ENCODE results near the gene RPRD2. TPM values are rescaled to one million over a fixed set of nuclear protein-coding genes. Genes with fewer than 3 reads are reported as not detected.

RPRD2 gene
- total and polyA plus RNA-seq, 9 of the 15 experiments (the other 6 are each of a cell fraction or from before 2014, with no cell fraction given): 1.5 to 21.6 (median 7.7) TPM

GRCh38 chr1:150388241-150388640, 24.3 kb downstream of the RPRD2 start (continued):
- TF ChIP-seq CGGBP1 (CRISPR knock-in tag; IDR thresholded peaks at IDR 0.05) (no peak), RNF219 (CRISPR knock-in tag; IDR thresholded peaks at IDR 0.05) (no peak), ZNF354B (CRISPR knock-in tag; IDR thresholded peaks at IDR 0.05) (no peak), PHTF2 (CRISPR knock-in tag; IDR thresholded peaks at IDR 0.05) (no peak), ZFP30 (CRISPR knock-in tag; IDR thresholded peaks at IDR 0.05; ENCODE audit: borderline replicate concordance) (no peak), NONO (IDR thresholded peaks at IDR 0.05; ENCODE audit: low read depth in 2 of 2, low read length in 1 of 2) (no peak), NFIX (CRISPR knock-in tag; IDR thresholded peaks at IDR 0.05; ENCODE audit: low read depth) (0 out of 2 replicates have a peak, but pooled peaks have one; percentile 17), ZNF707 (CRISPR knock-in tag; conservative IDR thresholded peaks at IDR 0.05) (0 out of 2 replicates have a peak, but pooled peaks have one; percentile 61), NUFIP1 (IDR thresholded peaks at IDR 0.05; ENCODE audit: partially characterized antibody) (no peak), MTF1 (CRISPR knock-in tag; IDR thresholded peaks at IDR 0.05; ENCODE audit: borderline replicate concordance) (peak; percentile 80; the same call in 1 of the 2 replicates), ESRRB (CRISPR knock-in tag; IDR thresholded peaks at IDR 0.05; ENCODE audit: borderline replicate concordance) (no peak), ZNF79 (CRISPR knock-in tag; IDR thresholded peaks at IDR 0.05; ENCODE audit: low read depth) (no peak)
- TF ChIP-seq, protein P1, sequence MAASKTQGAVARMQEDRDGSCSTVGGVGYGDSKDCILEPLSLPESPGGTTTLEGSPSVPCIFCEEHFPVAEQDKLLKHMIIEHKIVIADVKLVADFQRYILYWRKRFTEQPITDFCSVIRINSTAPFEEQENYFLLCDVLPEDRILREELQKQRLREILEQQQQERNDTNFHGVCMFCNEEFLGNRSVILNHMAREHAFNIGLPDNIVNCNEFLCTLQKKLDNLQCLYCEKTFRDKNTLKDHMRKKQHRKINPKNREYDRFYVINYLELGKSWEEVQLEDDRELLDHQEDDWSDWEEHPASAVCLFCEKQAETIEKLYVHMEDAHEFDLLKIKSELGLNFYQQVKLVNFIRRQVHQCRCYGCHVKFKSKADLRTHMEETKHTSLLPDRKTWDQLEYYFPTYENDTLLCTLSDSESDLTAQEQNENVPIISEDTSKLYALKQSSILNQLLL (CRISPR knock-in tag; IDR thresholded peaks at IDR 0.05; ENCODE audit: borderline replicate concordance): peak; percentile 70; the same call in 1 of the 2 replicates
